SJSA1 (cell line): ENCODE results near the gene BMP6. TPM values are rescaled to one million over a fixed set of nuclear protein-coding genes. Genes with fewer than 3 reads are reported as not detected.
"Not testable (repeated sequence)": the region's sequence is repeated elsewhere in the genome, so short reads cannot be mapped to it uniquely, and the experiment has no call there.

ENCODE experiments used
- DNase-seq, 2 experiments: peaks; one replicate each; pipeline ENCODE4 v3.0.0-alpha.2; 2015 to 2020; ENCODE audit warnings: low spot score in 2 of 2, low read depth in 1 of 2
- H3K27ac ChIP-seq: fragments of 250-450 bp; sonication (Bioruptor Pico); 2 replicates; pipeline ENCODE4 v1.5.1; 2020; ENCODE audit warnings: mild to moderate bottlenecking, moderate library complexity
- H3K27me3 ChIP-seq: fragments of 250-450 bp; sonication (Bioruptor Pico); replicated peaks from 2 replicates; pipeline ENCODE4 v1.5.1; 2020; ENCODE audit warnings: mild to moderate bottlenecking, moderate library complexity
- H3K36me3 ChIP-seq: fragments of 250-450 bp; sonication (Bioruptor Pico); 2 replicates; pipeline ENCODE4 v1.5.1; 2020; ENCODE audit warnings: mild to moderate bottlenecking
- H3K4me1 ChIP-seq: fragments of 250-450 bp; sonication (Bioruptor Pico); replicated peaks from 2 replicates; pipeline ENCODE4 v1.6.1; 2021; ENCODE audit warnings: mild to moderate bottlenecking
- H3K4me3 ChIP-seq: fragments of 250-450 bp; sonication (Bioruptor Pico); 2 replicates; pipeline ENCODE4 v1.5.1; 2020; ENCODE audit warnings: mild to moderate bottlenecking
- H3K9me3 ChIP-seq: fragments of 250-450 bp; sonication (Bioruptor Pico); replicated peaks from 2 replicates; pipeline ENCODE4 v1.5.1; 2020; ENCODE audit warnings: mild to moderate bottlenecking
- total RNA-seq: library from RNA; depleted of rRNA; stranded (reverse); fragments of >200 nt; shearing (Covaris generic); gene quantifications from 2 replicates; pipeline ENCODE4 v1.2.3, GENCODE V29; 2014

BMP6 gene
- total RNA-seq, 1 experiment from 2014 or later, result 1.7 TPM

GRCh38 chr6:7798751-7799150, 72.9 kb downstream of the BMP6 start:
- no peak for DNase-seq

GRCh38 chr6:7802662-7803061, 76.8 kb downstream of the BMP6 start:
- H3K4me1 ChIP-seq, result no peaks in the 10 kb centered on the region
- H3K27ac ChIP-seq, result no peak overlapping the region
- no peak for DNase-seq
- no peaks in the 10 kb centered on the region for H3K36me3 ChIP-seq
- H3K9me3 ChIP-seq, result 0 out of 2 replicates have a peak, but pooled peaks cover 2% of the 10 kb centered on the region
- no peak overlapping the region for H3K4me3 ChIP-seq
- H3K27me3 ChIP-seq, result peaks cover 6% of the 10 kb centered on the region; the same call in 1 of the 2 replicates

More at GRCh38 chr6:7798751-7799150, 72.9 kb downstream of the BMP6 start:
- Histone ChIP-seq H3K4me3 (no peak overlapping the region), H3K9me3 (0 out of 2 replicates have a peak, but pooled peaks cover 2% of the 10 kb centered on the region), H3K4me1 (no peaks in the 10 kb centered on the region), H3K27me3 (no peaks in the 10 kb centered on the region), H3K27ac (no peak overlapping the region), H3K36me3 (no peaks in the 10 kb centered on the region)

DNA sequence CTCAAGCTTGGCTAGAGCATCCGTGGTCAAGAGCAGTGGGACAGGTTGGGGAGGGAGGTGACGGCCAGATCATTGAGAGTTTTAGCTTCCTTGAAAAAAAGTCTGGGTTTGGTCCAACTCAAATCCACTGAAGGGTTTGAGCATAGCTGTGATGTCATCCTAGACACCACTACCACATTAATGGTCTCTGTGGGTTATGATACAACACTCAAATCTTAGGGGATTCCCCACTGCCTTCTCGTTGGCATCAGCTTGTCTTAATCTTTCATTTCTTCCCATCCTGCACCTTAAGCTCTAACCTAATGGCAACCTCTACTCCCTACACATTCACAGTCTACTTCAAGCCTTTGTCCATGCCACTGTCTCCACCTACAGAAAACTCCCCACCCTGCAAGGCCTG, 77.3 kb downstream of the BMP6 start:
- H3K4me3 ChIP-seq, result no peak overlapping the region
- no peak for DNase-seq
- no peaks in the 10 kb centered on the region for H3K4me1 ChIP-seq
- 0 out of 2 replicates have a peak, but pooled peaks cover 2% of the 10 kb centered on the region for H3K9me3 ChIP-seq
- H3K27ac ChIP-seq, result no peak overlapping the region
- no peaks in the 10 kb centered on the region for H3K36me3 ChIP-seq
- H3K27me3 ChIP-seq, result peaks cover 6% of the 10 kb centered on the region; the same call in 1 of the 2 replicates

- no peak for DNase-seq
- H3K36me3 ChIP-seq, result no peaks in the 10 kb centered on the region
- H3K9me3 ChIP-seq, result 0 out of 2 replicates have a peak, but pooled peaks cover 2% of the 10 kb centered on the region
- no peak overlapping the region for H3K4me3 ChIP-seq
- H3K27ac ChIP-seq, result no peak overlapping the region
- peaks cover 6% of the 10 kb centered on the region; the same call in 1 of the 2 replicates for H3K27me3 ChIP-seq
- no peaks in the 10 kb centered on the region for H3K4me1 ChIP-seq
These were observed 79.4 kb downstream of the BMP6 start for GRCh38 chr6:7805078-7805849.

DNA sequence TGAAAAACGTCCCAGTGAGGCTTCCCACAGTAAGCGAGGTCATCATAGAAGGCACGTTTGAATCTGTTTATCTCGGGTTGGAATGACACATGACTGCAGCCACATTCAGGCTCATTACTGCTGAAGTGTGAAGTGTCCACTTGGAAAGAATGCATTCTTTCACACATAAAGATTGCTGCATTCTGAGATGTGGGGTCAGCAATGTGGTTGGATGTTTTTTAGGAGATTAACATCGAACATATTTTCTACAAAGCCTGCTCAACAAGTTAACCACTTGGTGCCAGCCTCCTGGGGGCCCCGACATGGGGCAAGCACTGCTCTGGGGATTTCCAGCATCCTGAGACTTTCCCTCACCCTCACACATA, 79.9 kb downstream of the BMP6 start:
- DNase-seq, result no peak
- Histone ChIP-seq H3K36me3 (no peaks in the 10 kb centered on the region), H3K4me3 (no peak overlapping the region), H3K27ac (no peak overlapping the region), H3K9me3 (0 out of 2 replicates have a peak, but pooled peaks cover 2% of the 10 kb centered on the region), H3K27me3 (peaks cover 6% of the 10 kb centered on the region; the same call in 1 of the 2 replicates), H3K4me1 (no peaks in the 10 kb centered on the region)

GRCh38 chr6:7806711-7807110, 80.8 kb downstream of the BMP6 start:
- Histone ChIP-seq H3K4me1 (no peaks in the 10 kb centered on the region), H3K4me3 (no peak overlapping the region), H3K27ac (no peak overlapping the region), H3K27me3 (peaks cover 6% of the 10 kb centered on the region; the same call in 1 of the 2 replicates), H3K9me3 (0 out of 2 replicates have a peak, but pooled peaks cover 2% of the 10 kb centered on the region), H3K36me3 (no peaks in the 10 kb centered on the region)
- no peak for DNase-seq

DNA sequence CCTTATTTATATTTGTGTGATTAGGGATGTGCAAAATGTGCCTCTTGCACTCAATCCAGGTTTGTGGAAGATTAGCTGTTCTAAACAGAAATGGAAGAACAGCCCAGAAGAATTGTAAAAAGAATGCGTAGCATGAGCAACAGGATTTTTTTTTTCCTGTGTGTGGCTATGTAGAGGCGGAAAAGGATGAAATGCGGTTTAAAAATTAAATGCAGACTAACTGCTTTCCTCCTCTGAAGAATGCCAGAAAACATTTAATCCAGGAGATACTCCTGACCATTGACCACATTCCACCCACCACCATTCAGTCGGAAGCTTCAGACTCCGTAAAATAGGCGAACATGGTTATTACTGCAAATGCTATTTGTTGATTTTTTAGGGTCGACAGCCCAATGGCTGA, 83.4 kb downstream of the BMP6 start:
- no peaks in the 10 kb centered on the region for H3K9me3 ChIP-seq
- no peak overlapping the region for H3K27ac ChIP-seq
- no peak for DNase-seq
- no peaks in the 10 kb centered on the region for H3K4me1 ChIP-seq
- no peak overlapping the region for H3K4me3 ChIP-seq
- H3K27me3 ChIP-seq, result peaks cover 6% of the 10 kb centered on the region; the same call in 1 of the 2 replicates
- no peaks in the 10 kb centered on the region for H3K36me3 ChIP-seq

- Histone ChIP-seq H3K4me3 (no peak overlapping the region), H3K27ac (no peak overlapping the region), H3K36me3 (no peaks in the 10 kb centered on the region), H3K9me3 (no peaks in the 10 kb centered on the region), H3K27me3 (0 out of 2 replicates have a peak, but pooled peaks cover 3% of the 10 kb centered on the region), H3K4me1 (no peaks in the 10 kb centered on the region)
- no peak for DNase-seq
These were observed 85.5 kb downstream of the BMP6 start for GRCh38 chr6:7811441-7811840.

GRCh38 chr6:7812623-7813022, 86.7 kb downstream of the BMP6 start:
- no peaks in the 10 kb centered on the region for H3K4me1 ChIP-seq
- DNase-seq, result no peak
- no peak overlapping the region for H3K4me3 ChIP-seq
- no peaks in the 10 kb centered on the region for H3K27me3 ChIP-seq
- no peaks in the 10 kb centered on the region for H3K36me3 ChIP-seq
- H3K27ac ChIP-seq, result no peak overlapping the region
- no peaks in the 10 kb centered on the region for H3K9me3 ChIP-seq

GRCh38 chr6:7813193-7813592, 87.3 kb downstream of the BMP6 start:
- Histone ChIP-seq H3K36me3 (no peaks in the 10 kb centered on the region), H3K27me3 (no peaks in the 10 kb centered on the region), H3K9me3 (no peaks in the 10 kb centered on the region), H3K27ac (no peak overlapping the region), H3K4me3 (no peak overlapping the region), H3K4me1 (no peaks in the 10 kb centered on the region)
- no peak for DNase-seq

DNA sequence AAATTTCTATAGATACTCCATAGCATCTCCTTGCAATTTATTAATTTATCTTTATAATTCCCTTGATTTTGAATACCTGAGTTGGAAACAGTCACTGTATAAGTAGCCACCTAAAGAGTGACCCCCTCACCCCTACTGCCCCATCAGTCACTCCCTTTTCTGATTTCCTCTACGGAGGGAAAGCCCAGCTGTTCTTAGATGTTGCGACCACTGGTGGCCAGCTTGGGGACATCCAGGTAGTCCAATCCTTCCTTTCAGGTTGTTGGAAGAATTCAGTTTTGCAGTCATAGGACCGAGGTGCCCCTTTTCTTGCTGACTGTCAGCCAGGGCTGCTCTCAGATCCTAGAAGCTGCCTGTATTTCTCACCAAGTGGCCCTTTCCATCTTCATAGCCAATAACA, 87.8 kb downstream of the BMP6 start:
- DNase-seq, result no peak
- Histone ChIP-seq H3K36me3 (no peaks in the 10 kb centered on the region), H3K9me3 (no peaks in the 10 kb centered on the region), H3K27ac (no peak overlapping the region), H3K4me3 (no peak overlapping the region), H3K27me3 (no peaks in the 10 kb centered on the region), H3K4me1 (no peaks in the 10 kb centered on the region)

GRCh38 chr6:7815716-7816115, 89.8 kb downstream of the BMP6 start:
- Histone ChIP-seq H3K9me3 (no peaks in the 10 kb centered on the region), H3K4me1 (0 out of 2 replicates have a peak, but pooled peaks cover 6% of the 10 kb centered on the region), H3K27ac (no peak overlapping the region), H3K27me3 (no peaks in the 10 kb centered on the region), H3K36me3 (no peaks in the 10 kb centered on the region), H3K4me3 (no peak overlapping the region)
- no peak for DNase-seq

DNA sequence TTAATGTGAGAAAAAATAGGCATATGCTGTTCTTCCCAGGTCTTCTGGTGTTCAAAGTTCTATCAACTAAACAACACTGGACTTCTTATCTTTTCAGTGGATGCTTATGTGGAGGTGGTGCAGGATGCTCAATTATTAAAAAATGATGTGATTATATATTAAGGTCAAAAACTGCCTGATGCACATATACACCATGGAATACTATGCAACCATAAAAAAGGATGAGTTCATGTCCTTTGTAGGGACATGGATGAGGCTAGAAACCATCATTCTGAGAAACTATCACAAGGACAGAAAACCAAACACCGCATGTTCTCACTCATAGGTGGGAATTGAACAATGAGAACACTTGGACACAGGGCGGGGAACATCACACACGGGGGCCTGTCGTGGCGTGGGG, 91.3 kb downstream of the BMP6 start:
- H3K27ac ChIP-seq, DNase-seq, H3K4me3 ChIP-seq, H3K4me1 ChIP-seq, H3K9me3 ChIP-seq, H3K27me3 ChIP-seq, H3K36me3 ChIP-seq: not testable (repeated sequence)
